Endometrial microvascular endothelial cells (primary cell): ENCODE results near the gene AGPAT3. TPM values are rescaled to one million over a fixed set of nuclear protein-coding genes. Genes with fewer than 3 reads are reported as not detected.

Experiments
- in situ Hi-C: cut with HindIII; loops from 2 replicates; pipeline ENCODE4 v1.10.0; 2017; ENCODE audit warnings: low sequenced_read_pairs, low pct_unique_long_range_greater_than_20kb; ENCODE audit errors: inconsistent ontology term
- total RNA-seq: library from RNA; depleted of rRNA; stranded (reverse); fragments of >200 nt; gene quantifications from one replicate; pipeline ENCODE4 v1.2.3, GENCODE V29; 2015; ENCODE audit errors: inconsistent ontology term

AGPAT3 gene
- total RNA-seq, 1 donor from 2014 or later = 72.7 TPM

- in situ Hi-C loops = no loop called here
Measured at GRCh38 chr21:43975469-43976098, 110.6 kb downstream of the AGPAT3 start.

- in situ Hi-C loops = no loop called here
Measured at GRCh38 chr21:43976661-43977060, 111.6 kb downstream of the AGPAT3 start.

GRCh38 chr21:43978060-43978459, 113.0 kb downstream of the AGPAT3 start:
- in situ Hi-C loops = no loop called here

- in situ Hi-C loops = no loop called here
Measured at GRCh38 chr21:43979654-43980053, 114.6 kb downstream of the AGPAT3 start.

GRCh38 chr21:43981151-43981870, 116.3 kb downstream of the AGPAT3 start:
- in situ Hi-C loops = no loop called here

GRCh38 chr21:43981871-43982210, 116.8 kb downstream of the AGPAT3 start:
- in situ Hi-C loops = no loop called here

- in situ Hi-C loops = no loop called here
Measured at GRCh38 chr21:43982489-43983078, 117.6 kb downstream of the AGPAT3 start.

- in situ Hi-C loops = no loop called here
Measured at GRCh38 chr21:43983390-43983789, 118.4 kb downstream of the AGPAT3 start.

- in situ Hi-C loops = no loop called here
Measured at GRCh38 chr21:43983860-43984420, 118.9 kb downstream of the AGPAT3 start.

- in situ Hi-C loops = no loop called here
Measured at GRCh38 chr21:43984905-43985689, 120.1 kb downstream of the AGPAT3 start.

- in situ Hi-C loops = no loop called here
Measured at GRCh38 chr21:43985690-43986251, 120.7 kb downstream of the AGPAT3 start.

- in situ Hi-C loops = no loop called here
Measured at GRCh38 chr21:43986544-43987451, 121.8 kb downstream of the AGPAT3 start.

GRCh38 chr21:43987509-43987908, 122.5 kb downstream of the AGPAT3 start:
- in situ Hi-C loops = no loop called here

GRCh38 chr21:43988016-43988415, 123.0 kb downstream of the AGPAT3 start:
- in situ Hi-C loops = no loop called here

- in situ Hi-C loops = no loop called here
Measured at GRCh38 chr21:43988506-43989230, 123.6 kb downstream of the AGPAT3 start.

GRCh38 chr21:43989401-43989800, 124.4 kb downstream of the AGPAT3 start:
- in situ Hi-C loops = no loop called here

- in situ Hi-C loops = no loop called here
Measured at GRCh38 chr21:43991447-43991991, 126.5 kb downstream of the AGPAT3 start.
